Measurements from ENCODE around the gene DACT3.

DNA sequence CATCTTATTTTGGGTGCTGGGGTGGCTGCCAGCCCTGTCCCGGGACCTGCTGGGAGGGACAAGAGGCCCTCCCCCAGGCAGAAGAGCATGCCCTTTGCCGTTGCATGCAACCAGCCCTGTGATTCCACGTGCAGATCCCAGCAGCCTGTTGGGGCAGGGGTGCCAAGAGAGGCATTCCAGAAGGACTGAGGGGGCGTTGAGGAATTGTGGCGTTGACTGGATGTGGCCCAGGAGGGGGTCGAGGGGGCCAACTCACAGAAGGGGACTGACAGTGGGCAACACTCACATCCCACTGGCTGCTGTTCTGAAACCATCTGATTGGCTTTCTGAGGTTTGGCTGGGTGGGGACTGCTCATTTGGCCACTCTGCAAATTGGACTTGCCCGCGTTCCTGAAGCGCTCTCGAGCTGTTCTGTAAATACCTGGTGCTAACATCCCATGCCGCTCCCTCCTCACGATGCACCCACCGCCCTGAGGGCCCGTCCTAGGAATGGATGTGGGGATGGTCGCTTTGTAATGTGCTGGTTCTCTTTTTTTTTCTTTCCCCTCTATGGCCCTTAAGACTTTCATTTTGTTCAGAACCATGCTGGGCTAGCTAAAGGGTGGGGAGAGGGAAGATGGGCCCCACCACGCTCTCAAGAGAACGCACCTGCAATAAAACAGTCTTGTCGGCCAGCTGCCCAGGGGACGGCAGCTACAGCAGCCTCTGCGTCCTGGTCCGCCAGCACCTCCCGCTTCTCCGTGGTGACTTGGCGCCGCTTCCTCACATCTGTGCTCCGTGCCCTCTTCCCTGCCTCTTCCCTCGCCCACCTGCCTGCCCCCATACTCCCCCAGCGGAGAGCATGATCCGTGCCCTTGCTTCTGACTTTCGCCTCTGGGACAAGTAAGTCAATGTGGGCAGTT is 51.2 kb downstream of the DACT3 start:
- TF ChIP-seq, protein P1, sequence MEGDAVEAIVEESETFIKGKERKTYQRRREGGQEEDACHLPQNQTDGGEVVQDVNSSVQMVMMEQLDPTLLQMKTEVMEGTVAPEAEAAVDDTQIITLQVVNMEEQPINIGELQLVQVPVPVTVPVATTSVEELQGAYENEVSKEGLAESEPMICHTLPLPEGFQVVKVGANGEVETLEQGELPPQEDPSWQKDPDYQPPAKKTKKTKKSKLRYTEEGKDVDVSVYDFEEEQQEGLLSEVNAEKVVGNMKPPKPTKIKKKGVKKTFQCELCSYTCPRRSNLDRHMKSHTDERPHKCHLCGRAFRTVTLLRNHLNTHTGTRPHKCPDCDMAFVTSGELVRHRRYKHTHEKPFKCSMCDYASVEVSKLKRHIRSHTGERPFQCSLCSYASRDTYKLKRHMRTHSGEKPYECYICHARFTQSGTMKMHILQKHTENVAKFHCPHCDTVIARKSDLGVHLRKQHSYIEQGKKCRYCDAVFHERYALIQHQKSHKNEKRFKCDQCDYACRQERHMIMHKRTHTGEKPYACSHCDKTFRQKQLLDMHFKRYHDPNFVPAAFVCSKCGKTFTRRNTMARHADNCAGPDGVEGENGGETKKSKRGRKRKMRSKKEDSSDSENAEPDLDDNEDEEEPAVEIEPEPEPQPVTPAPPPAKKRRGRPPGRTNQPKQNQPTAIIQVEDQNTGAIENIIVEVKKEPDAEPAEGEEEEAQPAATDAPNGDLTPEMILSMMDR (IDR thresholded peaks at IDR 0.05; ENCODE audit: low read depth, low read length) = no peak
- no peak for TF ChIP-seq EZH2phosphoT487 (IDR thresholded peaks at IDR 0.05; ENCODE audit: low read depth)
